Measurements from ENCODE around the gene PCMT1. TPM values are rescaled to one million over a fixed set of nuclear protein-coding genes. Genes with fewer than 3 reads are reported as not detected.

The PCMT1 gene
- total RNA-seq, 4 donors from 2014 or later, result 57.4 to 67.6 (median 66.6) TPM

DNA sequence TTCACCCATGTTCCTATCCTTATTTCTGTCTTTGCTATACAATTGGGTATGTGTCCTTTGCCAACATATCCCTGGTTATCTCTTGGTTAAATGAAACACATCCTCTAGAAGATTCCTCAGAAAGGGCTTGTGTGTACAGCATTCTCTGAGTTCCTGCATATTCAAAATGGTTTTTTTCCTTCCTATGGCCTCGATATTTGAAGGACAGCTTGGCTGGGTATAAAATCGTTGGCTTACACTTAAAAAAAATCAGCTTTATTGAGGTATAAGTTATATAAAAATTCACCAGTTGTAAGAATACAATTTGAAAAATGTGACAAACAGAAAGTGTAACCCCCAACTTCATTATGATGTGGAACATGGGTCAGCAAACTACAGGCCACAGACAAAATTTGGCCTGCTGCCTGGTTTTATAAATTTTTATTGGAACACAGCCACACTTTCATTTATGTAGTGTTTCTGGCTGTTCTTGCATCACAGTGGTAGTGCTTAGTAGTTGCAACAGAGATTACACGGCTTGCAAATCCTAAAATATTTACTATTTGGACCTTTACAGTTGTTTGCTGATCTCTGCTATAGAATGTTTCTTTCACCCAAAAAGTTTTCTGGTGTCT lies 16.7 kb downstream of the PCMT1 start:
- Histone ChIP-seq H3K27me3 (no peaks in the 10 kb centered on the region), H3K36me3 (peaks cover 18% of the 10 kb centered on the region), H3K27ac (no peak overlapping the region), H3K9me3 (no peaks in the 10 kb centered on the region), H3K4me1 (no peaks in the 10 kb centered on the region), H3K4me3 (no peak overlapping the region)
- WGBS, result 53% methylated on average over 3 of the region's 3 CpGs
- TF ChIP-seq CTCF (IDR thresholded peaks at IDR 0.05) (no peak), POLR2AphosphoS5 (IDR thresholded peaks at IDR 0.05) (no peak), EP300 (IDR thresholded peaks at IDR 0.05) (no peak), POLR2A (IDR thresholded peaks at IDR 0.05) (no peak)
- DNase-seq (ENCODE audit: low spot score in 2 of 2), result no peak

- WGBS, result 90% methylated on average over 2 of the region's 2 CpGs
- peaks cover 49% of the 10 kb centered on the region for H3K36me3 ChIP-seq
Measured at GRCh38 chr6:149769676-149770075, 20.1 kb downstream of the PCMT1 start.

GRCh38 chr6:149771185-149771584 lies 21.6 kb downstream of the PCMT1 start:
- H3K27ac ChIP-seq, result no peak overlapping the region
- no peaks in the 10 kb centered on the region for H3K4me1 ChIP-seq
- no peak overlapping the region for H3K4me3 ChIP-seq
- DNase-seq (ENCODE audit: low spot score in 2 of 2), result no peak
- TF ChIP-seq POLR2AphosphoS5 (IDR thresholded peaks at IDR 0.05) (no peak), POLR2A (IDR thresholded peaks at IDR 0.05) (no peak), CTCF (IDR thresholded peaks at IDR 0.05) (no peak), EP300 (IDR thresholded peaks at IDR 0.05) (no peak)
- no peaks in the 10 kb centered on the region for H3K9me3 ChIP-seq
- peaks cover 53% of the 10 kb centered on the region for H3K36me3 ChIP-seq
- no peaks in the 10 kb centered on the region for H3K27me3 ChIP-seq
- WGBS, result 97% methylated on average over 3 of the region's 3 CpGs

More at GRCh38 chr6:149769676-149770075, 20.1 kb downstream of the PCMT1 start:
- H3K27ac ChIP-seq, result no peak overlapping the region
- H3K4me3 ChIP-seq, result no peak overlapping the region
- no peak for TF ChIP-seq POLR2A (IDR thresholded peaks at IDR 0.05)
- TF ChIP-seq EP300 (IDR thresholded peaks at IDR 0.05), result no peak
- no peak for TF ChIP-seq CTCF (IDR thresholded peaks at IDR 0.05)
- TF ChIP-seq POLR2AphosphoS5 (IDR thresholded peaks at IDR 0.05), result no peak
- no peaks in the 10 kb centered on the region for H3K27me3 ChIP-seq
- no peaks in the 10 kb centered on the region for H3K4me1 ChIP-seq
- no peak for DNase-seq (ENCODE audit: low spot score in 2 of 2)
- no peaks in the 10 kb centered on the region for H3K9me3 ChIP-seq

GRCh38 chr6:149771925-149772324 lies 22.4 kb downstream of the PCMT1 start:
- no peak for TF ChIP-seq CTCF (IDR thresholded peaks at IDR 0.05)
- no peak for TF ChIP-seq EP300 (IDR thresholded peaks at IDR 0.05)
- TF ChIP-seq POLR2A (IDR thresholded peaks at IDR 0.05), result no peak
- no peak for TF ChIP-seq POLR2AphosphoS5 (IDR thresholded peaks at IDR 0.05)
- DNase-seq (ENCODE audit: low spot score in 2 of 2), result no peak
- Histone ChIP-seq H3K27me3 (no peaks in the 10 kb centered on the region), H3K4me3 (no peak overlapping the region), H3K27ac (no peak overlapping the region), H3K9me3 (no peaks in the 10 kb centered on the region), H3K4me1 (no peaks in the 10 kb centered on the region), H3K36me3 (peaks cover 52% of the 10 kb centered on the region)
- WGBS, result 98% methylated on average over 6 of the region's 6 CpGs

DNA sequence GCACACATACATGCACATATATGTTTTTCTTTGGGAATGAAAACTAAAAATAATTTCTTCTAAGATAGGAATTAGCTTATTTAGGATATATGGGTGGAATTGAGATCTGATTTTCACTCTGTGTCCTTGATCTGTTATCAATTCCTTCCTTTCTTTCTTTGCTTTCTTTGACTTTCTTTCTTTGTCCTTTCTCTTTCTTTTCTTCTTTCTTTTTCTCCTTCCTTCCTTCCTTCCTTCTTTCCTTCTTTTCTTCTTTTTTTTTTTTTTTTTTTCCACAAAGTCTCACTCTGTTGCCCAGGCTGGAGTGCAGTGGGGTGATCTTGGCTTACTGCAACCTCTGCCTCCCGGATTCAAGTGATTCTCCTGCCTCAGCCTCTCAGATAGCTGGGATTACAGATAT lies 28.1 kb downstream of the PCMT1 start:
- Histone ChIP-seq H3K36me3 (peaks cover 45% of the 10 kb centered on the region), H3K4me1 (no peaks in the 10 kb centered on the region), H3K9me3 (no peaks in the 10 kb centered on the region), H3K27me3 (no peaks in the 10 kb centered on the region), H3K4me3 (no peak overlapping the region), H3K27ac (no peak overlapping the region)
- 100% methylated on average over 1 of the region's 1 CpG for WGBS
- DNase-seq (ENCODE audit: low spot score in 2 of 2), result no peak
- TF ChIP-seq EP300 (IDR thresholded peaks at IDR 0.05) (no peak), POLR2AphosphoS5 (IDR thresholded peaks at IDR 0.05) (no peak), POLR2A (IDR thresholded peaks at IDR 0.05) (no peak), CTCF (IDR thresholded peaks at IDR 0.05) (no peak)
